Prostate gland (tissue), 2 donors: Measurements from ENCODE around the gene MAPK8IP3. TPM values are rescaled to one million over a fixed set of nuclear protein-coding genes. Genes with fewer than 3 reads are reported as not detected.

Experiments used
- DNase-seq: peaks from one replicate; pipeline ENCODE4 v3.0.0-alpha.2; 2019; ENCODE audit warnings: low spot score
- H3K27ac ChIP-seq, 2 donors: fragments of 200-600 bp; sonication (generic); 2 replicates each; pipeline ENCODE4 v1.5.1; 2017 to 2019
- H3K27me3 ChIP-seq: fragments of 200-600 bp; sonication (generic); replicated peaks from 2 replicates; pipeline ENCODE4 v1.5.1; 2019; ENCODE audit not compliant: insufficient read depth
- H3K36me3 ChIP-seq, 2 donors: fragments of 200-600 bp; sonication (generic); 1 replicate in 1 of 2; 2 replicates in 1 of 2; pipeline versions ENCODE4 v1.5.1 to v1.8.1; 2017 to 2019
- H3K4me1 ChIP-seq: fragments of 200-600 bp; sonication (generic); replicated peaks from 2 replicates; pipeline ENCODE4 v1.5.1; 2019
- H3K4me3 ChIP-seq, 2 donors: fragments of 200-600 bp; sonication (generic); 2 replicates each; pipeline ENCODE4 v1.5.1; 2017 to 2019
- H3K9me3 ChIP-seq: fragments of 200-600 bp; sonication (generic); 2 replicates; pipeline ENCODE4 v1.5.1; 2017
- CTCF ChIP-seq, 4 experiments: fragments of 200-600 bp in 2 of 4; fragments of 450-650 bp in 2 of 4; sonication (generic) in 2 of 4; IDR thresholded peaks; 1 replicate in 3 of 4; 2 replicates in 1 of 4; pipeline ENCODE4 v1.5.1; 2016 to 2019; ENCODE audit warnings: antibody characterized with exemption in 4 of 4, mild to moderate bottlenecking in 2 of 4, moderate library complexity in 2 of 4
- POLR2A ChIP-seq: fragments of 450-650 bp; IDR thresholded peaks from one replicate; pipeline ENCODE4 v1.6.1; 2016; ENCODE audit warnings: antibody characterized with exemption, mild to moderate bottlenecking
- POLR2AphosphoS5 ChIP-seq: sonication (generic); formaldehyde crosslinking; IDR thresholded peaks from one replicate; pipeline ENCODE4 v1.6.1; 2017; ENCODE audit warnings: antibody characterized with exemption
- WGBS: methylation state at CpG from one replicate; pipeline ENCODE4 v1.1.5; 2018; 5-methylcytosine and 5-hydroxymethylcytosine counted together
- intact Hi-C: fragments of 100-400 bp; cut with DNase I; formaldehyde crosslinking; loops from one replicate; pipeline ENCODE4 v1.14.2; 2022
- total RNA-seq, 2 donors: library from RNA; depleted of rRNA; stranded (reverse); fragments of >200 nt; gene quantifications; one replicate each; pipeline ENCODE4 v1.1.0, GENCODE V29; 2016

Gene MAPK8IP3
- total RNA-seq, 2 donors from 2014 or later: 56.0 to 157 TPM

DNA sequence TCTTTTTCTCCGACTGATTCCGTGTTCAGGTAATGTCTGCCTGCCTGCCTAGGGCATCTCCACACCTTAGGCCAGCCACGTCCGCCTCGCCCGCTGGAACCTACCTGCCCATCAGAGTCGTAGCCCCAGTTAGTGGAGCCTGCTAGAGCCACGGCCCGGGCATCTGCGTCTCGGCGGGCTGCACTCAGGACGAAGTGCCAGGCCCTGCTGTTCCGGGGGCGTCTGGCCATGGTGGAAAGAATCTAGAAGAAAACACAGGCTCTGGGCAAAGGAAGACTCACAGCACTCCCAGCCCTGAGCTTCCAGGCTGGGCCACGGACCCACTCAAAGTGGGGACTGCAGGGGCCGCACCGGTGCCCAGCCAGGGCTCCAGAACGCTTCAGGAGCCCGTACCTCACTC is 75.3 kb downstream of the MAPK8IP3 start:
- no peak for TF ChIP-seq POLR2AphosphoS5
- no peak for TF ChIP-seq POLR2A
- TF ChIP-seq CTCF (IDR thresholded peaks at IDR 0.05): no peak
- WGBS: 57% methylated on average over 20 of the region's 20 CpGs
- Histone ChIP-seq H3K4me1 (peaks cover 14% of the 10 kb centered on the region), H3K27me3 (no peaks in the 10 kb centered on the region), H3K27ac (peak overlapping the region; percentile 72 to 83), H3K4me3 (peak overlapping the region; percentile 86 to 98), H3K9me3 (no peaks in the 10 kb centered on the region), H3K36me3 (peaks cover 12 to 17% of the 10 kb centered on the region in 2 donors)
- intact Hi-C loops: no loop called here
- DNase-seq: no peak

GRCh38 chr16:1781758-1782407 is 75.9 kb downstream of the MAPK8IP3 start:
- H3K36me3 ChIP-seq: peaks cover 10 to 14% of the 10 kb centered on the region in 2 donors
- DNase-seq: no peak
- no peaks in the 10 kb centered on the region for H3K9me3 ChIP-seq
- TF ChIP-seq POLR2AphosphoS5 (no peak), POLR2A (no peak), CTCF (IDR thresholded peaks at IDR 0.05) (peak in 1 of 4 experiments; percentile 7)
- intact Hi-C loops: no loop called here
- peak overlapping the region; percentile 72 to 83 for H3K27ac ChIP-seq
- H3K4me1 ChIP-seq: peaks cover 14% of the 10 kb centered on the region
- H3K4me3 ChIP-seq: peak overlapping the region; percentile 86 to 98
- WGBS: under 1% methylated on average over 51 of the region's 70 CpGs
- no peaks in the 10 kb centered on the region for H3K27me3 ChIP-seq

DNA sequence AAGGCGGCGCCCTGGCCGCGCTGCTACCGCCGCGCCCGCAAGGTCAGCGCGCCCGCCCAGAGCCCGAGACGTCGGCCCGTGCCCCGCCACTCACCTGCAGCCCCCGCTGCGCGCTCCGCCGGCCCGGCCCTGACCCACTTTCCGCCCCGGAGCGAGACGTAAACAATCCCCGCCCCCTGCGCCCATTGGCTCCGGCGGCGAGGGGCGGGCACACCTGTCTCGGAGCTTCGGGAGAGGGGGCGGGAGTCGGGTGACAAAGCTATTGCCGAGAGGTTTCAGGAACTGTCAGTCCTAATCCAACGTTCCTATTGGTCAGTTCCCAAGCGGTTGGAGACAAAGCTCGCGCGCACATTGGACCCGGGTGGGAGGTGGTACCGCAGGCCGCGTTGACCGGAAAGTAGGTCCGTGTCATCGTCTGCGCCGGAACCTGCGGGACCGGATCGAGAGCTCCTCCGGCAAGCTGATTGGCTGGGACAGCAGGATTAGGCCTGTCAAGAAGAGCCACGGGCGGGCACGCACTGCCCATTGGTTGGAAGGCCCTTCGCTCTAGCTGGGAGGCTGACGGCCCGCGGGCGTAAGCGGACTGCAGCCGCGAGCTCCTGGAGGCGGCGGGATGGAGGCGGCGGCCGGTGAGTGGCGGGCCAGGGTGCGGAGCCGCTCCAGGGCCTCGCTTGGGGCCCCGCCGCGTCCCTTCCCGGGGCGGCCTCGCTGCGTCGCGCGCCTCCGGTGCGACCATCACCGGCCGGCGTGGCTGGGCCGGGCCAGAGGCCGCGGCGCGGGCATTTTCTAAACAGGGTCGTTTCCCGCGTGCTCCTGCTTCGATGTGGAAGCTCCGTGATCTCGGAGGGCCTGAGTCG is 76.6 kb downstream of the MAPK8IP3 start, which contains the start of the genes NUBP2 and SPSB3:
TSS of gene NUBP2 (plus strand) at position 553 of the 857 bp plus-strand sequence. CDS start at position 614, 61 bp downstream.
TSS of gene SPSB3 (minus strand) at position 164 of the 857 bp plus-strand sequence. CDS start 1,088 bp downstream, outside the sequence.
- DNase-seq: peak; percentile 100
- Histone ChIP-seq H3K9me3 (no peaks in the 10 kb centered on the region), H3K27ac (peak within 1 kb of the TSS; percentile 72 to 83), H3K27me3 (no peaks in the 10 kb centered on the region), H3K4me1 (peaks cover 14% of the 10 kb centered on the region), H3K36me3 (peaks cover 2 to 8% of the 10 kb centered on the region in 2 donors), H3K4me3 (peak within 1 kb of the TSS; percentile 88 to 98)
- intact Hi-C loops: no loop called here
- WGBS: under 1% methylated on average over 78 of the region's 102 CpGs
- TF ChIP-seq CTCF (IDR thresholded peaks at IDR 0.05) (peak in 1 of 4 experiments; percentile 10), POLR2AphosphoS5 (peak; percentile 98), POLR2A (peak; percentile 74)

GRCh38 chr16:1784977-1785845 is 79.2 kb downstream of the MAPK8IP3 start:
- no peaks in the 10 kb centered on the region for H3K27me3 ChIP-seq
- no peaks in the 10 kb centered on the region for H3K36me3 ChIP-seq
- 74% methylated on average over 22 of the region's 26 CpGs for WGBS
- peaks cover 14% of the 10 kb centered on the region for H3K4me1 ChIP-seq
- no peak for TF ChIP-seq POLR2AphosphoS5
- no peak for TF ChIP-seq CTCF (IDR thresholded peaks at IDR 0.05)
- intact Hi-C loops: no loop called here
- no peak for DNase-seq
- no peaks in the 10 kb centered on the region for H3K9me3 ChIP-seq
- no peak overlapping the region for H3K4me3 ChIP-seq
- no peak overlapping the region for H3K27ac ChIP-seq
